Fibroblast of lung (primary cell): ENCODE data around the gene EDEM2. TPM values are rescaled to one million over a fixed set of nuclear protein-coding genes. Genes with fewer than 3 reads are reported as not detected.

Experiments
- DNase-seq, 2 donors: peaks; one replicate each; pipeline versions ENCODE4 v3.0.0 to v3.0.0-alpha.2; 2010; ENCODE audit warnings: low read depth in 2 of 2
- H2AFZ ChIP-seq: 2 replicates; pipeline ENCODE4 v1.5.1; 2012; ENCODE audit warnings: low read length, control low read depth, inconsistent platforms
- H3K27ac ChIP-seq: 2 replicates; pipeline ENCODE4 v1.5.1; 2011; ENCODE audit warnings: low read length, control low read depth; ENCODE audit not compliant: insufficient read depth
- H3K27me3 ChIP-seq: 2 replicates; pipeline ENCODE4 v1.5.1; 2011; ENCODE audit warnings: mild to moderate bottlenecking, low read length; ENCODE audit not compliant: control insufficient read depth, insufficient read depth
- H3K36me3 ChIP-seq: 2 replicates; pipeline ENCODE4 v1.5.1; 2011; ENCODE audit warnings: low read length; ENCODE audit not compliant: control insufficient read depth, insufficient read depth
- H3K4me1 ChIP-seq: 2 replicates; pipeline ENCODE4 v1.5.1; 2011; ENCODE audit warnings: low read length; ENCODE audit not compliant: control insufficient read depth, insufficient read depth; ENCODE audit errors: extremely low read depth
- H3K4me2 ChIP-seq: 2 replicates; pipeline ENCODE4 v1.5.1; 2011; ENCODE audit warnings: low read length, control low read depth; ENCODE audit not compliant: insufficient read depth; ENCODE audit errors: extremely low read depth
- H3K4me3 ChIP-seq, 4 experiments: fragments of 200-600 bp in 1 of 4; sonication (generic) in 1 of 4; replicated peaks in 1 of 4; 2 replicates each; pipeline ENCODE4 v1.5.1; 2011 to 2016; ENCODE audit warnings: low read length in 4 of 4, low read depth in 3 of 4, mild to moderate bottlenecking in 3 of 4, control low read depth in 2 of 4, inconsistent platforms in 1 of 4, mixed read lengths in 1 of 4; ENCODE audit not compliant: insufficient read depth in 1 of 4; ENCODE audit errors: control extremely low read depth in 1 of 4
- H3K79me2 ChIP-seq: 2 replicates; pipeline ENCODE4 v1.5.1; 2012; ENCODE audit warnings: mild to moderate bottlenecking, low read length, inconsistent platforms; ENCODE audit not compliant: control insufficient read depth, insufficient read depth
- H3K9ac ChIP-seq: 2 replicates; pipeline ENCODE4 v1.5.1; 2011; ENCODE audit warnings: mild to moderate bottlenecking, low read length, control low read depth; ENCODE audit not compliant: insufficient read depth
- H3K9me3 ChIP-seq: 2 replicates; pipeline ENCODE4 v1.5.1; 2012; ENCODE audit warnings: low read depth, low read length; ENCODE audit not compliant: control insufficient read depth, insufficient read depth
- H4K20me1 ChIP-seq: 2 replicates; pipeline ENCODE4 v1.5.1; 2011; ENCODE audit warnings: low read length; ENCODE audit not compliant: control insufficient read depth, insufficient read depth; ENCODE audit errors: extremely low read depth
- CTCF ChIP-seq, 2 donors: IDR thresholded peaks in 1 of 2; conservative IDR thresholded peaks in 1 of 2; 1 replicate in 1 of 2; 2 replicates in 1 of 2; pipeline ENCODE4 v1.5.1; 2011 to 2012; ENCODE audit warnings: low read length in 2 of 2, control low read depth in 1 of 2, inconsistent platforms in 1 of 2, low read depth in 1 of 2, mild to moderate bottlenecking in 1 of 2
- EZH2 ChIP-seq: IDR thresholded peaks from 2 replicates; pipeline ENCODE4 v1.5.1; 2012; ENCODE audit warnings: low read length, control low read depth, mild to moderate bottlenecking; ENCODE audit errors: missing control alignments
- polyA plus RNA-seq, 2 donors: library from polyadenylated mRNA; depleted of rRNA in 1 of 2; stranded (reverse) in 1 of 2; unstranded in 1 of 2; fragments of >200 nt; gene quantifications; 2 replicates each; pipeline ENCODE4 v1.2.1, GENCODE V29; 2011 to 2012; ENCODE audit warnings: missing spikeins in 1 of 2
- total RNA-seq: library from RNA; depleted of rRNA; stranded (reverse); fragments of >200 nt; gene quantifications from 2 replicates; pipeline ENCODE4 v1.2.1, GENCODE V29; 2014

The EDEM2 gene
- total and polyA plus RNA-seq, 2 donors (not counting 1 experiment from before 2014, with no cell fraction given), result 23.8 to 99.4 TPM

GRCh38 chr20:35104685-35105295 is 42.3 kb downstream of the EDEM2 start:
- H4K20me1 ChIP-seq, result no peaks in the 10 kb centered on the region
- no peak overlapping the region for H3K9ac ChIP-seq
- H3K9me3 ChIP-seq, result no peaks in the 10 kb centered on the region
- no peaks in the 10 kb centered on the region for H3K4me1 ChIP-seq
- no peaks in the 10 kb centered on the region for H3K27me3 ChIP-seq
- H2AFZ ChIP-seq, result no peak overlapping the region
- no peak for DNase-seq
- no peak overlapping the region for H3K4me2 ChIP-seq
- no peaks in the 10 kb centered on the region for H3K36me3 ChIP-seq
- H3K4me3 ChIP-seq, result no peak overlapping the region
- no peak for TF ChIP-seq EZH2
- no peak for TF ChIP-seq CTCF (conservative IDR thresholded peaks at IDR 0.05 in 1 of 2, IDR thresholded peaks at IDR 0.05 in 1 of 2; ENCODE audit: low read depth in 1 of 2, low read length in 2 of 2)
- H3K79me2 ChIP-seq, result no peaks in the 10 kb centered on the region
- no peak overlapping the region for H3K27ac ChIP-seq

DNA sequence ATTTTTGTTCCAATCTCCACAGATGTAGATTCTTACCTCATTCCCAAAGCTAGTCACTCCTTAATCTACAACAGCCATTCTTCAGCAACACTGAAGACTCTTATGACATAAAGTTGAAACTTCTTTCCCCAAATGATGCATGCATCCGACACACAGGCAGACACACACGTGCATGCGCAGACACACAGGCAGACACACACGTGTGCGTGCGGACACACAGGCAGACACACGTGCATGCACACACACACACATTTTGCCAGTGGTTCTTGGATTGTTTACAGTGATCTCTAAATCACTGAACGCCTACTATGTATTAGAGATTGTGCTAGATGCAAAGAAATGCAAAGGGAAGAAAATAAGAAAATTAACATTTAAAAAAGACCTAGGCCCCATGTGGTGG is 45.5 kb downstream of the EDEM2 start:
- no peak overlapping the region for H2AFZ ChIP-seq
- DNase-seq, result no peak
- no peak overlapping the region for H3K4me2 ChIP-seq
- no peak for TF ChIP-seq CTCF (conservative IDR thresholded peaks at IDR 0.05 in 1 of 2, IDR thresholded peaks at IDR 0.05 in 1 of 2; ENCODE audit: low read depth in 1 of 2, low read length in 2 of 2)
- TF ChIP-seq EZH2, result no peak
- no peaks in the 10 kb centered on the region for H3K79me2 ChIP-seq
- H3K4me1 ChIP-seq, result no peaks in the 10 kb centered on the region
- no peaks in the 10 kb centered on the region for H4K20me1 ChIP-seq
- no peak overlapping the region for H3K9ac ChIP-seq
- no peaks in the 10 kb centered on the region for H3K27me3 ChIP-seq
- H3K9me3 ChIP-seq, result no peaks in the 10 kb centered on the region
- no peak overlapping the region for H3K27ac ChIP-seq
- no peaks in the 10 kb centered on the region for H3K36me3 ChIP-seq
- H3K4me3 ChIP-seq, result no peak overlapping the region

DNA sequence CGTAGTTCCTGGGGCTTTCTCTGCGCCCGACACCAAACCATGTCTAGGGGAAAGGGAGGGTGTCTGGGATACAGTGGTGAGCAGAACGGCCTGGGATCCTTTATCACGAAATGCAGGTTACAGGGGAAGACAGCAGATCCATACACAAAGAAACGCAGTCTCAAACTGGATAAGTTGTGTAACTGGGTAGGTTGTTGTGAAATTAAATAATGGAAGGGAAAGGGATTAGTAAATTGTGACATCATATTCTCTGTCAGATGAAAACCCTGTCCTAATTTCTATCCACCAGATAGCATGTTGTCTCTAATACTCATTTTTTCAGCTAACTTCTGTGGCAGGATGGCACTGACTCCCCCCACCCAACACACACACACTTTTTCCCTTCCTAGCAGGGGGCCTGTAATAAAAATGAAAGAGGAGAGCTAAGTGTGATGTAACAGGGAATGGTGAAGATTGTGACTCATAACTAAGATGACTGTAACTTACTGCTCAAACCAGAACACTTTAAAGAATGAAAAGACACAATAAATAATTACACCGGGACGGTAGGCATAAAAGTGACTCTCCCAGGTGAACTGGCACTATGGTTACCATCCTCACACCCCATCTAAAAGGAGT is 53.8 kb downstream of the EDEM2 start:
- H3K27me3 ChIP-seq, result no peaks in the 10 kb centered on the region
- peak overlapping the region; percentile 97 for H3K27ac ChIP-seq
- H3K36me3 ChIP-seq, result no peaks in the 10 kb centered on the region
- H2AFZ ChIP-seq, result peak overlapping the region; percentile 93
- H3K4me1 ChIP-seq, result peaks cover 7% of the 10 kb centered on the region
- no peak overlapping the region for H3K4me2 ChIP-seq
- DNase-seq, result peak; percentile 71 to 80
- TF ChIP-seq EZH2, result no peak
- no peak for TF ChIP-seq CTCF (conservative IDR thresholded peaks at IDR 0.05 in 1 of 2, IDR thresholded peaks at IDR 0.05 in 1 of 2; ENCODE audit: low read depth in 1 of 2, low read length in 2 of 2)
- H4K20me1 ChIP-seq, result no peaks in the 10 kb centered on the region
- peaks cover 39% of the 10 kb centered on the region for H3K79me2 ChIP-seq
- H3K4me3 ChIP-seq, result peak overlapping the region in 1 of 4 experiments; percentile 99
- no peak overlapping the region for H3K9ac ChIP-seq
- H3K9me3 ChIP-seq, result no peaks in the 10 kb centered on the region
